Right ventricle myocardium superior (tissue), 1 donor: ENCODE data around the gene CMTM5. TPM values are rescaled to one million over a fixed set of nuclear protein-coding genes. Genes with fewer than 3 reads are reported as not detected.

Experiments used
- ATAC-seq: fragments of 200-7000 bp; cut with Tn5 transposase; one replicate; pipeline ENCODE4 v1.9.1; 2020; ENCODE audit warnings: mild to moderate bottlenecking; ENCODE audit not compliant: poor library complexity
- DNase-seq: peaks from one replicate; pipeline ENCODE4 v3.0.0-alpha.2; 2020
- intact Hi-C: fragments of 100-400 bp; cut with DNase I; formaldehyde crosslinking; loops from one replicate; pipeline ENCODE4 v1.11.2; 2022
- total RNA-seq: library from RNA; stranded (reverse); fragmentation: NEBNext Ultra II Directional; extraction: Animal tissue kit (Norgen Biotek cat#: 25700); gene quantifications from one replicate; pipeline ENCODE4 v1.2.1, GENCODE V29; 2021
- donor health status: DM: no; HTN: yes; CAD: no; lungs with severe emphysema.

Gene CMTM5
- total RNA-seq, 1 donor from 2014 or later = 0.27 TPM

DNA sequence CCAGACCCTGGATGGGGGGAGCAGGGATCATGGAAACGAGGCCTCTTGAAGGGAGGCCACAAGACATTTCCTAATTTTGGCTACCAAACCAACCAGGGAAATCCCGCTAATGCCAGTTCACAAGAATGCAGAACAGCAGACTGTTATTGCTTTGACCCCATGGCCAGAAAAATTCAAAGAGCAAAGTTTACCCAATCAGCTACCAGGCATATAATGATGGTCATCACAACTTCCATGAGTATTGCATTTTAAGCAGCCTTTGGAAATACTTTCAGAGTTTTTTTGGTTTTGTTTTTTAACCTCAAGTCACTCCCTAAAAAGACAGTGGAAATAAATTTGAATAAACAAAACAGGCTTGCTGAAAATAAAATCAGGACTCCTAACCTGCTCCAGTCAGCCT lies 4.3 kb upstream of the CMTM5 start, which contains the start of gene IL25:
IL25 (plus strand) TSS at position 301 of the 400 bp plus-strand sequence.
- no peak for ATAC-seq
- intact Hi-C loops = loop anchor here (10.0 kb wide), 1 partner anchor 108 kb away; no protein-coding TSS in a partner anchor
- no peak for DNase-seq

DNA sequence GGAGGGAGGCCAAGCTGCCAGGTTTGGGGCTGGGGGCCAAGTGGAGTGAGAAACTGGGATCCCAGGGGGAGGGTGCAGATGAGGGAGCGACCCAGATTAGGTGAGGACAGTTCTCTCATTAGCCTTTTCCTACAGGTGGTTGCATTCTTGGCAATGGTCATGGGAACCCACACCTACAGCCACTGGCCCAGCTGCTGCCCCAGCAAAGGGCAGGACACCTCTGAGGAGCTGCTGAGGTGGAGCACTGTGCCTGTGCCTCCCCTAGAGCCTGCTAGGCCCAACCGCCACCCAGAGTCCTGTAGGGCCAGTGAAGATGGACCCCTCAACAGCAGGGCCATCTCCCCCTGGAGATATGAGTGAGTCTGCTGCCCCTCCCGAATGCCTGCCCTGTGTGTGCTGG lies 3.8 kb upstream of the CMTM5 start:
- DNase-seq (no peak), ATAC-seq (no peak)
- intact Hi-C loops = loop anchor here (10.0 kb wide), 1 partner anchor 108 kb away; no protein-coding TSS in a partner anchor

DNA sequence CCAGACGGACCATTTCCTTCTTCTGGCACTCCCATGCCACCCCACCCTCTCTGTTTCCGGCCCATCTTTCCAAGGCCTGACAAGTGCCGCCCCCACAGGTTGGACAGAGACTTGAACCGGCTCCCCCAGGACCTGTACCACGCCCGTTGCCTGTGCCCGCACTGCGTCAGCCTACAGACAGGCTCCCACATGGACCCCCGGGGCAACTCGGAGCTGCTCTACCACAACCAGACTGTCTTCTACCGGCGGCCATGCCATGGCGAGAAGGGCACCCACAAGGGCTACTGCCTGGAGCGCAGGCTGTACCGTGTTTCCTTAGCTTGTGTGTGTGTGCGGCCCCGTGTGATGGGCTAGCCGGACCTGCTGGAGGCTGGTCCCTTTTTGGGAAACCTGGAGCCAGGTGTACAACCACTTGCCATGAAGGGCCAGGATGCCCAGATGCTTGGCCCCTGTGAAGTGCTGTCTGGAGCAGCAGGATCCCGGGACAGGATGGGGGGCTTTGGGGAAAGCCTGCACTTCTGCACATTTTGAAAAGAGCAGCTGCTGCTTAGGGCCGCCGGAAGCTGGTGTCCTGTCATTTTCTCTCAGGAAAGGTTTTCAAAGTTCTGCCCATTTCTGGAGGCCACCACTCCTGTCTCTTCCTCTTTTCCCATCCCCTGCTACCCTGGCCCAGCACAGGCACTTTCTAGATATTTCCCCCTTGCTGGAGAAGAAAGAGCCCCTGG lies 1.2 kb upstream of the CMTM5 start:
- intact Hi-C loops = loop anchor here (10.0 kb wide), 1 partner anchor 111 kb away; no protein-coding TSS in a partner anchor
- DNase-seq (no peak), ATAC-seq (no peak)

DNA sequence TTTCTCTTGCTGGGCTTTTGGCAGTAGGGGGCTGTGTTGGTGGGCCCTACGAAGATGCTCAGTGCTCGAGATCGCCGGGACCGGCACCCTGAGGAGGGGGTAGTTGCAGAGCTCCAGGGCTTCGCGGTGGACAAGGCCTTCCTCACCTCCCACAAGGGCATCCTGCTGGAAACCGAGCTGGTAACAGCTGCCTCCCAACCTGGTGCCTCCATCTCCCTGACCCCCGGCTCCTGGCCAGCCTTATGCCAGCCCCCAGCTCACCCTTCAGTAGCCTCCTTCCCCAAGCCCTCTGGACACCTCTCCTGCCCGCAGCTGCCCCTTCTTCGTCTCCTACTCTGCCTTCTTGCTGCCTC lies 328 bp downstream of the CMTM5 start:
- DNase-seq (no peak), ATAC-seq (no peak)
- intact Hi-C loops = loop anchor here (10.0 kb wide), 1 partner anchor 112 kb away; no protein-coding TSS in a partner anchor

DNA sequence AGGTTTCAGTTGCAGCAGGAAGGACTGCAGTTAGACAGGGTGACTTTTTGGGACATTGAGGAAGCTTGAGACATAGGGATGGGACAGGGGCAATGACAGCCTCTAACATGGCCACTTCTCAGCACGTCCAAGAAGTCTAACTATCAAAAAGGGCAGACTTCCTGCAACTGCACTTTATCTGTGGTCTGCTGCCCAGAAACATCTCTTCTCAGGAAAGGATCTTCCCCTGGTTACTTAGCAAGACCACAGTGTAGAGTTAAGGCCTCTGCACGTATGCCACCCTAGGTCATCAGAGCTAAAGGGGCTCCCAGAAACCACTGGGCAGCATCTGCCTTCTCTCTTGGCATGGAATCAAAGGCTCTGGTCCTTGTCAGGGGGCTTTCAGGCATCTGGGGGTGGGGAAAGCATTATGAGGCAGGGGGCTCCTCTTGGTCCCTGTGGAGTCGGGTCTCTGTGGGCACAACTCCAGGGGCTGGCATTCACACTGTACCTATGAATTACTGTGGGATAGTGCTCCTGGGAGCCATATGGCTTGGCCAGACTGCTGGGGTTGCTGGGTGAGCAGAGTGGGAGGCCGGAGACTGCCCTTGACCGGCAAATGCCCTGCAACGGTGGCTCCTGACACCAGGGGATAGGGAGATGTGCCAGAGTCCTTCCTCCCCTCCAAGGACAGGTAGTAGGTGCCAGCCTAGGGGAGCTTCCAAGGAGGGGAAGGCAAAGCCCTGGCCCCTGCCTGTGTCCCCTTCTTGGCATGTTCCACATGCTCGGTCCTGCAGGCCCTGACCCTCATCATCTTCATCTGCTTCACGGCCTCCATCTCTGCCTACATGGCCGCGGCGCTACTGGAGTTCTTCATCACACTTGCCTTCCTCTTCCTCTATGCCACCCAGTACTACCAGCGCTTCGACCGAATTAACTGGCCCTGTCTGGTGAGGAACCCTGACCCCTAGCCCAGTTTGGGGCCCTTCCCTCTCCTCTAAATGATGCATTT lies 1.0 kb downstream of the CMTM5 start:
- intact Hi-C loops = loop anchor here (10.0 kb wide), 1 partner anchor 113 kb away; no protein-coding TSS in a partner anchor
- DNase-seq = no peak
- no peak for ATAC-seq

DNA sequence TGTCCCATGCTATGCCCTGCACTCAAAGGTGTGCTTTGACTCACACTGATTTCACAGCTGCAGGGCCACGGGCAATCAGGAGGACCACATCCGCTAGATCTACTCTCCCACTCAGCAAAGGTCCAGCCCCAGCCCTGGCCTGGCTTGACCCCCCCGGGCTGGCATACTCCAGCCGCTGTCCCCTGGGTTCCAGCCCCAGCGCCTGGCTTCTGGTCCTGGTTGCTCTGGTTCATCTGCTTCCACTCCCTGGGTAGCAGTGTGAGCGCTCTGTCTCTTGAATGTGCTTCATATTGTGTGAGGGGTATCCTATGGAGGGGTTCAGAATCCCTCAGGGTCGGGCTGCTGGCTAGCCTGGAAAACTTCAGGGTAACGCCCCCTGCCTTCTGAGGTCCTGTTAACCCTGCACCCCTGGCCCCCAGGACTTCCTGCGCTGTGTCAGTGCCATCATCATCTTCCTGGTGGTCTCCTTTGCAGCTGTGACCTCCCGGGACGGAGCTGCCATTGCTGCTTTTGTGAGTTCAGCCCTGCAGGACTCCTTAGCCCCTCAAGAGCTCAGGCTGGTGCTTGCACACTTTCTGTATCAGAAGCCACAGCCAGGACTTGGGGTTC lies 1.9 kb downstream of the CMTM5 start:
- intact Hi-C loops = loop anchor here (10.0 kb wide), 1 partner anchor 114 kb away; no protein-coding TSS in a partner anchor
- ATAC-seq = peak; percentile 6
- DNase-seq = no peak

DNA sequence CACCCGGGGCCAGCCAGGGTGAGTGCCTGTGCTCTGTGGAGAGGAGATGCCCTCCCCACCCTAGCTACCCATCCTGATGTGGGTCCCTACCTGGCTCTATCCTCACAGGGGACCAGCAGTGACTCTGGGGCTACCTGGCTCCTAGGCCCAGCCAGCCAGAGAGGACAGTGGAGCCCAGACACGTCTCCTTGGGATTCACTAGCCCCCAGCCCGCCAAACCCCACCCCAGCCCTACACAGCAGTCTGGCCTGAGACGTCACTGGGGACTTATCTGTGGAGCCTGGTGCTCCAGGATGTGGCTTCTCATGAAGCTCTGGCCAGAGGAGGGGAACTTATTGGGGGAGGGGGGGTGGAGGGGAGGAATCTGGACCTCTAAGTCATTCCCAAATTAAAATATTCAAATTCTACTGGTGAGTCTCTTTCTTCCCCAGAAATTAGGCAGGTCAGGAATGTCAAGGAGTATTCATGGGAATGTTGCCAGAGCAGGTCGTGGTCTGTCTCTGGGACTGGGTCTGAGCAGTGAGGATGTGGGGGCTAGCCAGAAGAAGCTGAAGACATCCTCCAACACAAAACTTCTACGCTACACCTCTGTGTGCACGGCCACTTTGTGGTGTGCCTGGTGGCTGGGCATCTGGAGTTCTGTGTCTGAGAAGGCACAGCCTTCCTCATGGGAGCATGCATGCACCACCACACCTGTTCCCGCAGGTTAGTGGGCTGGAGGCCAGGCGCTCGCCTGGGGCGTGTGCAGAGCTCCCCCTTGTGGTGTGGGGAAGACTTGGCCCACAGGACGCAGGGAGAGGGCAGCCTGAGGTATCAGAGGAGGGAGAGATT lies 2.7 kb downstream of the CMTM5 start:
- ATAC-seq (peak; percentile 37), DNase-seq (peak; percentile 76)
- intact Hi-C loops = loop anchor here (5.0 to 10.0 kb wide), 2 partner anchors 52 to 115 kb away; no protein-coding TSS in a partner anchor

DNA sequence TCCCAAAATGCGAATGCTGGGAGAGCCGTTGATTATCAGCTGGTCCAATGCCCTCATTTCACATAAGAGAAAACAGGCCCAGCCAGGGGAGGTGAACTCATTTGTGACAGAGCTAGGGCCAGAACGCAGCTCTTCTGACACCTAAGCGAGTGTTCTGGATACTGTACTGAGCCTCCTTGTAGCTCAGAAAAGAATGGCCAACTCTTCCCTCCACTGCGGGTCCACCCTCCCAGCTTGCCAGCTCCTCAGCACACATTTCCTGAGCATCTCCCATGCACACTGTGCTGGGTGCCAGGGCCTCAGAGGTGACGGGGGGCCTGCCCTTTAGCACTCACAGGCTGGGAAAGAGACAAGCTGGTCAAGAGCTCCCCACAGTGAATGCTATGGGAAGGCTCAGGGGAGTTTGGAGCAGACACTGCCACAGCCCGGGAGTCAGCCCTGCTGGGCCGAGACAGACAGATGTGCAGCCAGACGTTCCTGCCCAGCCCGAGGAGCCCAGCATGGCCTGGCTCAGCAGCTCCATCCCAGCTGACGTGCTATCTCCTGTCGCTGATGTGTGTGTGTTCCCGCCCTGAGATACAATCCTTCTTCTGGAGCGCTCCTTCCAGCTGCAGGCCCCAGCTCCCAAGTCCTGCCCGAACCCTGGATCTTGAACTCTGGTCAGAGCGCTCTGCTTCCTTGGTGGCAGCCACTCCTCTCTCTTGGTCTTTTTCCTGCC lies 3.5 kb downstream of the CMTM5 start:
- intact Hi-C loops = loop anchor here (5.0 kb wide), 1 partner anchor 53 kb away; no protein-coding TSS in a partner anchor
- ATAC-seq = peak; percentile 6
- no peak for DNase-seq

DNA sequence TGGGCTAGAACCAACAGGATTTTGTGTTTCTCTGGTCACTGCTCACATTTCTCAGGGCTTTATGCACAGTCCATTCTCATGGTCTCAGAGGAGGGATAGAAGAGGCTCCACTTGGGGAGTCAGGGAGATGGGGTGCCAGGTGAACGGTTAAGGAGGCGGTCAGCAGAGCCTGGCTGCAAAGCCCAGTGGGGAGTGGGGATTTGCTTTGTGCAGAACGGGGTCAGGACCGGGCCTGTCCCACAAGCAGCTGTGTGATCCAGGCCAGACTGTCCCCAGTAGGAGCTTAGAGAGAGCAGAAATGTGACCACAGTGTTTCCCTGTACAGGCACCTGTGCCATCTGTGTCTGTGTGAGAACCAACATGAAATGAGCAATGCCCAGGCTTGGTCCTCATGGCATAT lies 4.1 kb downstream of the CMTM5 start:
- no peak for ATAC-seq
- DNase-seq = no peak
- intact Hi-C loops = loop anchor here (5.0 kb wide), 1 partner anchor 54 kb away; no protein-coding TSS in a partner anchor

DNA sequence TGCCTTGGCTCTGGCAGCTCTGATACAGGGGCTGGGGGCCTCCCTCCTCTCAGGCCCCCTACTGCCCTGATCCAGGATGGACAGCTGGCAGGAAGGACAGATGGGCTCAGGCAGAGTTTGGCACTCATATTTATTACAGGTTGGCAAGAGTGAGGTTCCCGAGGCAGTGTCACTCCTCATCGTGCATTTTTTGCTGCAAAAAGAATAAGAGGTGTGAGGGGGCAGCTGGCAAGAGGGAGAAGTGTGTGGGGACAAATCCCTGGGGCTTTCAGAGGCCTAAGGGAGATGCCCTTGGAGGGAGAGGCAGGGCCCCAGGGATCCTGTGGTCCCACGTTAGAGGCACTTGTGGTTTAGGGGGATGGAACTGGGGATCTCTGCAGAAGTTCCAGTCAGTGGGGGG lies 5.0 kb downstream of the CMTM5 start:
- no peak for DNase-seq
- no peak for ATAC-seq
- intact Hi-C loops = loop anchor here (5.0 kb wide), 1 partner anchor 55 kb away; no protein-coding TSS in a partner anchor

DNA sequence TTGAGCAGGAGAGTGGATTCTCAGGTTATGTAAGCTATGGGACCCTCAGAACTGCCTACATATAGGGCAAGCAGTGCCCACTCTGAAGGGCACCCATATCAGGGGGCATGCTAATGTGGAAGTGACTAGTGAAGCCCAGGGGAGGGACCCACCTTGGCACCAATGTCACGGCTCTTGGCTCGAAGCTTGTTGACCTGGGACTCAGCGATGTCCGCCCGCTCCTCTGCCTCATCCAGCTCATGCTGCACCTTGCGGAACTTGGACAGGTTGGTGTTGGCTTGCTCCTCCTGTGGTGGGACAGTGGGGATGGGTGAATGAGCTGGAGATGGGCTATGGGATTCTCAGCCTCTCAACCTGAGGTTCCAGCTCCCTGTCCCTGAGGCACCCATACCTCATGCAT lies 5.4 kb downstream of the CMTM5 start:
- ATAC-seq (no peak), DNase-seq (no peak)
- intact Hi-C loops = loop anchor here (5.0 kb wide), 1 partner anchor 55 kb away; no protein-coding TSS in a partner anchor

DNA sequence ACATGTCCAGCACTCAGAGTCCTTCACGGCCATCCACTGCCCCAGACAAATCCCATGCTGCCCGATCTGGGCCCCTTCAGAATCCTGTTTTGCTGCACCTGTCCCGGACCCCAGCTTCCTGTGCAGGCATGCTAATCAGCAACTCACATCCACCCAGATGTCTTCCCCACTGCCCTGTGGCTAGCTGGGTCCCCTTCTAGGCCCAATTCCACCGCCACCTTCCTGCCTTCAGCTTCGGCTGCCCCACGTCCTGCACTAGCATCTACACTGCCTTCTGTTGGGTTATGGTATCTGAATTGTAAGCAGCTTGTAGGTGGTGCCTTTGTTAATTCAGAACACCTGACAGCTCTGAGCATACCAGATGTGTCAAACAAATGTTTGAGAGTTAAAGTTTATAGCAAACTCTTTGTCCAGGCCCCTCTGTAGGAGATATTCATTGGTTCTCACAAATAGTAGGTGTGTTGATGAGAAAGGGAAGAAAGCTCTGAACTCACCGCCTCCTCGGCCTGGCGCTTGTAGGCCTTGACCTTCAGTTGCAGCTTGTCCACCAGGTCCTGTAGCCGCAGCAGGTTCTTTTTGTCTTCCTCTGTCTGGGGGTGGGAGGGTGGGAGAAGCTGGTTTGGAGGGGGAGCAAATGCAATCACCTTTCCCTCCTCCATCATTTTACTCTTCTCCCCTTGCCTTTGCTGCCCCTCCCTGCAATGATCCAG lies 6.0 kb downstream of the CMTM5 start:
- intact Hi-C loops = loop anchor here (5.0 kb wide), 1 partner anchor 56 kb away; no protein-coding TSS in a partner anchor
- ATAC-seq = no peak
- no peak for DNase-seq

DNA sequence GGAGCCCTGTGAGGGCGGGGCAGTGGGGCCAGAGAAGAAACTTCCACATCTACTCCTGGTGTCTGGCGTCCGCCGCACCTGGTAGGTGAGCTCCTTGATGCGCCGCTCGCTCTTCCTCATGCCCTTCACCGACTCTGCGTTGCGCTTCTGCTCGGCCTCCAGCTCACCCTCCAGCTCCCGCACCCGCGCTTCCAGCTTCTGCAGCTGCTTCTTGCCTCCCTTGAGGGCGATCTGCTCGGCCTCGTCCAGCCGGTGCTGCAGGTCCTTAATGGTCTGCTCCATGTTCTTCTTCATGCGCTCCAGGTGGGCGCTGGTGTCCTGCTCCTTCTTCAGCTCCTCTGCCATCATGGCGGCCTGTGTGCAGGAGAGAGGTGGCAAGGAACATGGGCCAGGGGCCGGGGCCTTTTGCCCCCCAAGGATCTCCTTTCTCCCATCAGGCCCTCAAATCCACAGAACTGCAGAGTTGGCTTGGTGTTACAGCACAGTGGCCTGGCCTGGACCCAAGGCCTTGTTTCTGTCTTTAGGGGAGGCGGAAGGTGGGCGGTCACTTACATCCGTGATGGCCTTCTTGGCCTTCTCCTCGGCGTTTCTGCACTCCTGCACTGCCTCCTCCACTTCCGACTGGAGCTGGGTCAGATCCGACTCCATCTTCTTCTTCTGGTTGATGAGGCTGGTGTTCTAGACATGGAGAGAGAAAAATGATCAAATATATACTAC lies 7.7 kb downstream of the CMTM5 start:
- ATAC-seq = no peak
- intact Hi-C loops = loop anchor here (5.0 kb wide), 1 partner anchor 57 kb away; no protein-coding TSS in a partner anchor
- DNase-seq = no peak

DNA sequence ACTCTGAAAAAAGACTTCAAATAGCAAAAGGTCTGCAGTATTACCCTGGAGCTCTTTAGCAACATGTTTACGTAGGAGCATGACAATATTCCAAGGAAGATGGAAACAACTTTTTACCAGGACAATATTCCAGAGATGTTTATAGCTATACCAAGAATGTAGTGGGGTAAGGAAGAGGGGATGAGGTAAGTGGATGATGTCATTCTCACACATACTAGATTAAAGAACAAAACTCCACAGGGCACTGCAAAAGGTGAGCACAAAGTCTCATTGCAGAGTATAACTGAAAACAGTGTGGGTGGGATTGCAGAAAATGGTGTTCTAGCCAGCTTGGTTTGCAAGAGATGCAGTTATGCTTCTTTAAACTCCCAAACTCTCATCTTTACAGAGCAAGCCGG lies 8.4 kb downstream of the CMTM5 start:
- ATAC-seq = no peak
- intact Hi-C loops = no loop called here
- no peak for DNase-seq

DNA sequence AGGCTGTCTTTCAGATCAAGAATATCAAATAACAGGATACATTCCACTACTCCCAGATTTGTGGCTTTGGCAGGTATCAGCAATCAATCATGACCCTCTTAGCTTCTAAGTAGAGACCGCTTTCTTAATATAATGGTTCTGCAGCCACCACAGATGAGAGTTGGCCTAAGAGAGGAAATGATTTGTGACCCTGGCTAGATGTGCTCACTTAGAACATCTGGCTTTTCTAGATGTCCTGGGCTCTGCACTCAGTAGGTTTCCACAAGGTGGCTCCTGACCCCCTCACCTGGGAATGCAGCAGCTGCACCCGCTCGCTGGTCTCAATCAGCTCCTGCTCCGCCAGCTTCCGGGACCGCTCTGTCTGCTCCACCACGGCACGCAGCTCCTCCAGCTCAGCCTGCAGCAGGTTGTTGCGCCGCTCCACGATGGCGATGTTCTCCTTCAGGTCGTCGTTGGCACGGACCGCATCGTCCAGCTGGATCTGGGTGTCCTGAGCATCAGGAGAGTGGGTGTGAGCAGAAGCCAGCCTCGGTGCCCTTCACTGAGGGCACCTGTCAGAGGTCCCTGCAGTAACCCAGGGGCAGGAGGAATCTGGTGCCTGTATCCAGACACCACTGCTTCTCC lies 8.9 kb downstream of the CMTM5 start:
- intact Hi-C loops = no loop called here
- ATAC-seq = no peak
- no peak for DNase-seq
